K562 (cell line): ENCODE measurements around the gene TNFRSF18. TPM values are rescaled to one million over a fixed set of nuclear protein-coding genes. Genes with fewer than 3 reads are reported as not detected.
A peak's percentile ranks its signal among the peaks of the same experiment; 100 is the strongest.

ENCODE experiments used
- CBFA2T3 ChIP-seq: fragments of 450-650 bp; IDR thresholded peaks from 2 replicates; pipeline ENCODE4 v1.6.1; 2017
- ERF ChIP-seq: fragments of 450-650 bp; formaldehyde crosslinking; IDR thresholded peaks from 2 replicates; pipeline ENCODE4 v1.4.0; 2020; ENCODE audit warnings: mild to moderate bottlenecking, mixed read lengths
- ETV6 ChIP-seq, 3 experiments: fragments of 150-350 bp in 1 of 3; sonication (generic) in 1 of 3; formaldehyde crosslinking in 1 of 3; IDR thresholded peaks; 2 replicates each; pipeline versions ENCODE4 v1.6.1 to v1.8.0; 2014 to 2022; ENCODE audit warnings: borderline replicate concordance in 2 of 3, low read depth in 2 of 3, antibody characterized with exemption in 1 of 3, low read length in 1 of 3, mild to moderate bottlenecking in 1 of 3, missing genetic modification reagents in 1 of 3
- GTF2E2 ChIP-seq: fragments of 200-800 bp; sonication (Bioruptor generic); IDR thresholded peaks from 2 replicates; pipeline ENCODE4 v1.6.1; 2016; ENCODE audit warnings: missing genetic modification characterization, missing compliant biosample characterization
- KDM1A ChIP-seq, 2 experiments: fragments of 450-650 bp; IDR thresholded peaks; 2 replicates each; pipeline ENCODE4 v1.6.1; 2016; ENCODE audit warnings: mild to moderate bottlenecking in 2 of 2
- KLF6 ChIP-seq: fragments of 250-450 bp; sonication (Bioruptor Pico); IDR thresholded peaks from 2 replicates; pipeline ENCODE4 v1.4.0; 2020; ENCODE audit warnings: mild to moderate bottlenecking, moderate library complexity, borderline replicate concordance
- NCOA4 ChIP-seq: fragments of 450-650 bp; IDR thresholded peaks from 2 replicates; pipeline ENCODE4 v1.6.1; 2018; ENCODE audit warnings: mild to moderate bottlenecking; ENCODE audit not compliant: partially characterized antibody
- NFE2 ChIP-seq: IDR thresholded peaks from 2 replicates; pipeline ENCODE4 v1.6.1; 2014; ENCODE audit warnings: antibody characterized with exemption, low read depth
- POLR2AphosphoS2 ChIP-seq: IDR thresholded peaks from 2 replicates; pipeline ENCODE4 v1.6.1; 2012; ENCODE audit warnings: low read length, improper control_type of control experiment
- SP1 ChIP-seq: sonication (generic); formaldehyde crosslinking; IDR thresholded peaks from 2 replicates; pipeline ENCODE4 v1.8.1; 2022; ENCODE audit warnings: mild to moderate bottlenecking, missing genetic modification reagents
- SRSF7 ChIP-seq: fragments of 200-400 bp; formaldehyde crosslinking; optimal IDR thresholded peaks from 2 replicates; pipeline ENCODE3; 2017; ENCODE audit warnings: mild to moderate bottlenecking, low read depth, low read length
- STAT5A ChIP-seq: IDR thresholded peaks from 2 replicates; pipeline ENCODE4 v1.6.1; 2012; ENCODE audit warnings: low read length, inconsistent platforms, borderline replicate concordance
- TCFL5 ChIP-seq: fragments of 250-450 bp; sonication (Bioruptor Pico); conservative IDR thresholded peaks from 2 replicates; pipeline ENCODE4 v1.6.1; 2021; ENCODE audit warnings: mild to moderate bottlenecking, moderate library complexity, matching md5 sums
- ZFP36 ChIP-seq: fragments of 150-350 bp; IDR thresholded peaks from 2 replicates; pipeline ENCODE4 v1.6.1; 2018; ENCODE audit warnings: low read length, low read depth; ENCODE audit not compliant: partially characterized antibody
- ZNF146 ChIP-seq: IDR thresholded peaks from one replicate; pipeline ENCODE4 v1.6.1; 2018; ENCODE audit warnings: missing compliant biosample characterization; ENCODE audit not compliant: unreplicated experiment
- ZNF217 ChIP-seq: sonication (generic); formaldehyde crosslinking; IDR thresholded peaks from 2 replicates; pipeline ENCODE4 v1.8.0; 2022; ENCODE audit warnings: mild to moderate bottlenecking, missing genetic modification reagents
- ZNF444 ChIP-seq: fragments of 250-450 bp; sonication (Bioruptor Pico); IDR thresholded peaks from 2 replicates; pipeline ENCODE4 v1.4.0; 2020; ENCODE audit warnings: mild to moderate bottlenecking, moderate library complexity
- ZNF707 ChIP-seq: fragments of 250-450 bp; sonication (Bioruptor Pico); conservative IDR thresholded peaks from 2 replicates; pipeline ENCODE4 v1.8.0; 2022; ENCODE audit warnings: inconsistent platforms, mild to moderate bottlenecking, moderate library complexity
- polyA plus RNA-seq, 8 experiments: library from polyadenylated mRNA; depleted of rRNA in 4 of 8; stranded (reverse) in 5 of 8; unstranded in 3 of 8; fragments of >200 nt; fragmentation: Nextera tagmentation in 2 of 8; fragmentation: Illumina TruSeq in 1 of 8; extraction: Ambion mirVana in 2 of 8; extraction: Trizol in 1 of 8; gene quantifications; 2 replicates each; pipeline versions ENCODE4 v1.2.1 to v1.2.3, GENCODE V29; 2011 to 2014; ENCODE audit warnings: inconsistent platforms in 1 of 8, missing spikeins in 1 of 8
- total RNA-seq, 7 experiments: library from RNA; depleted of rRNA in 6 of 7; stranded (reverse); fragments of >200 nt in 6 of 7; fragmentation: Illumina TruSeq in 2 of 7; extraction: Trizol in 2 of 7; gene quantifications; 2 replicates each; pipeline versions ENCODE4 v1.2.1 to v1.2.3, GENCODE V29; 2011 to 2021; ENCODE audit warnings: low replicate concordance in 1 of 7
- TF ChIP-seq, protein P1 (sequence below): fragments of 450-650 bp; formaldehyde crosslinking; IDR thresholded peaks from 2 replicates; pipeline ENCODE4 v1.4.0; 2020; ENCODE audit warnings: mild to moderate bottlenecking
- TF ChIP-seq, protein P2 (sequence below): sonication (generic); formaldehyde crosslinking; IDR thresholded peaks from 2 replicates; pipeline ENCODE4 v1.8.0; 2023; ENCODE audit warnings: mild to moderate bottlenecking, missing genetic modification reagents
- TF ChIP-seq, protein P3 (sequence below): fragments of 450-650 bp; formaldehyde crosslinking; IDR thresholded peaks from 2 replicates; pipeline ENCODE4 v1.4.0; 2020; ENCODE audit warnings: mild to moderate bottlenecking, moderate library complexity
- TF ChIP-seq, protein P4 (sequence below), 2 experiments: fragments of 450-650 bp; IDR thresholded peaks; 2 replicates each; pipeline ENCODE4 v1.6.1; 2016

Gene TNFRSF18
- total and polyA plus RNA-seq, 9 of the 15 experiments (the other 6 are each of a cell fraction or from before 2014, with no cell fraction given): 0.24 to 0.27 TPM; not detected in 7

DNA sequence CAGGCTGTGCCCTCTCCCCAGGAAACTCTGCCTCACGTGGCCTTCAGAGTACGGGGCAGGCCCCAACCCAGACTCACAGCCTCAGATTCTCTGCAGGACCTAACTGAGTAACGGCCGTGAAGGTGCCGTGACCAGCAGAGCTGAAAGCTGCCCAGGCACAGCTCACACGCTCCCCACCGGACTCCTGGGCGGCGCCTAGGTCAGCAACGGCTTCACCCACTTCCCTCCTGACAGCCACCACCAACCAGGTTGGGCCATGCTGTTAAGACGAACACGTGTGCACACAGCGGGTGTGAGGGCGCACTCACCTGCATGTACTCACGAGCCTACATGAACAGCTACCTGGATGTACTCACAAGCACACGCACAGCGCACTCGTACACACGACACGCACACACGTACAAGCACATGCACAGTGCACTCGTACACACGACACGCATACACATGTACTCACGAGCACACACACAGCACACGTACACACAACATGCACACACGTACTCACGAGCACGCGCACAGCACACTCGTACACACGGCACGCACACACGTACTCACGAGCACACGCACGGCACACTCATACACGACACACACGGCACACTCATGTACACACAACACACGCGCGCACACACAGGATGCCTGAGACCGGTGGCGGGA lies 16.3 kb upstream of the TNFRSF18 start (continued):
- no peak for TF ChIP-seq NFE2
- no peak for TF ChIP-seq ZNF217 (CRISPR knock-in tag)
- no peak for TF ChIP-seq ETV6 (IDR thresholded peaks at IDR 0.05; ENCODE audit: borderline replicate concordance in 1 of 2, low read depth in 2 of 2, low read length in 1 of 2)
- no peak for TF ChIP-seq ETV6 (CRISPR knock-in tag; IDR thresholded peaks at IDR 0.05; ENCODE audit: borderline replicate concordance)
- TF ChIP-seq, protein P1, sequence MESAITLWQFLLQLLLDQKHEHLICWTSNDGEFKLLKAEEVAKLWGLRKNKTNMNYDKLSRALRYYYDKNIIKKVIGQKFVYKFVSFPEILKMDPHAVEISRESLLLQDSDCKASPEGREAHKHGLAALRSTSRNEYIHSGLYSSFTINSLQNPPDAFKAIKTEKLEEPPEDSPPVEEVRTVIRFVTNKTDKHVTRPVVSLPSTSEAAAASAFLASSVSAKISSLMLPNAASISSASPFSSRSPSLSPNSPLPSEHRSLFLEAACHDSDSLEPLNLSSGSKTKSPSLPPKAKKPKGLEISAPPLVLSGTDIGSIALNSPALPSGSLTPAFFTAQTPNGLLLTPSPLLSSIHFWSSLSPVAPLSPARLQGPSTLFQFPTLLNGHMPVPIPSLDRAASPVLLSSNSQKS (CRISPR knock-in tag): no peak
- TF ChIP-seq KDM1A (IDR thresholded peaks at IDR 0.05): peak in 1 of 2 experiments; percentile 92; a peak in 2 of 4 replicates
- TF ChIP-seq, protein P2, sequence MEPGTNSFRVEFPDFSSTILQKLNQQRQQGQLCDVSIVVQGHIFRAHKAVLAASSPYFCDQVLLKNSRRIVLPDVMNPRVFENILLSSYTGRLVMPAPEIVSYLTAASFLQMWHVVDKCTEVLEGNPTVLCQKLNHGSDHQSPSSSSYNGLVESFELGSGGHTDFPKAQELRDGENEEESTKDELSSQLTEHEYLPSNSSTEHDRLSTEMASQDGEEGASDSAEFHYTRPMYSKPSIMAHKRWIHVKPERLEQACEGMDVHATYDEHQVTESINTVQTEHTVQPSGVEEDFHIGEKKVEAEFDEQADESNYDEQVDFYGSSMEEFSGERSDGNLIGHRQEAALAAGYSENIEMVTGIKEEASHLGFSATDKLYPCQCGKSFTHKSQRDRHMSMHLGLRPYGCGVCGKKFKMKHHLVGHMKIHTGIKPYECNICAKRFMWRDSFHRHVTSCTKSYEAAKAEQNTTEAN: no peak
- TF ChIP-seq CBFA2T3: no peak
- TF ChIP-seq STAT5A: peak; percentile 61; the same call in 1 of the 2 replicates
- TF ChIP-seq ERF (CRISPR knock-in tag): no peak
- no peak for TF ChIP-seq GTF2E2 (tag)
- TF ChIP-seq POLR2AphosphoS2: no peak
- TF ChIP-seq SP1 (CRISPR knock-in tag): no peak
- TF ChIP-seq, protein P3, sequence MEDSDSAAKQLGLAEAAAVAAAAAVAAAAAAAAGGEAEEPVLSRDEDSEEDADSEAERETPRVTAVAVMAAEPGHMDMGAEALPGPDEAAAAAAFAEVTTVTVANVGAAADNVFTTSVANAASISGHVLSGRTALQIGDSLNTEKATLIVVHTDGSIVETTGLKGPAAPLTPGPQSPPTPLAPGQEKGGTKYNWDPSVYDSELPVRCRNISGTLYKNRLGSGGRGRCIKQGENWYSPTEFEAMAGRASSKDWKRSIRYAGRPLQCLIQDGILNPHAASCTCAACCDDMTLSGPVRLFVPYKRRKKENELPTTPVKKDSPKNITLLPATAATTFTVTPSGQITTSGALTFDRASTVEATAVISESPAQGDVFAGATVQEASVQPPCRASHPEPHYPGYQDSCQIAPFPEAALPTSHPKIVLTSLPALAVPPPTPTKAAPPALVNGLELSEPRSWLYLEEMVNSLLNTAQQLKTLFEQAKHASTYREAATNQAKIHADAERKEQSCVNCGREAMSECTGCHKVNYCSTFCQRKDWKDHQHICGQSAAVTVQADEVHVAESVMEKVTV (CRISPR knock-in tag): no peak
- no peak for TF ChIP-seq NCOA4
- TF ChIP-seq SRSF7: no peak
- no peak for TF ChIP-seq KLF6
- no peak for TF ChIP-seq ZNF146 (CRISPR knock-in tag)
- no peak for TF ChIP-seq TCFL5 (CRISPR knock-in tag)
- no peak for TF ChIP-seq ZFP36
- TF ChIP-seq ZNF444 (CRISPR knock-in tag): no peak
- TF ChIP-seq, protein P4, sequence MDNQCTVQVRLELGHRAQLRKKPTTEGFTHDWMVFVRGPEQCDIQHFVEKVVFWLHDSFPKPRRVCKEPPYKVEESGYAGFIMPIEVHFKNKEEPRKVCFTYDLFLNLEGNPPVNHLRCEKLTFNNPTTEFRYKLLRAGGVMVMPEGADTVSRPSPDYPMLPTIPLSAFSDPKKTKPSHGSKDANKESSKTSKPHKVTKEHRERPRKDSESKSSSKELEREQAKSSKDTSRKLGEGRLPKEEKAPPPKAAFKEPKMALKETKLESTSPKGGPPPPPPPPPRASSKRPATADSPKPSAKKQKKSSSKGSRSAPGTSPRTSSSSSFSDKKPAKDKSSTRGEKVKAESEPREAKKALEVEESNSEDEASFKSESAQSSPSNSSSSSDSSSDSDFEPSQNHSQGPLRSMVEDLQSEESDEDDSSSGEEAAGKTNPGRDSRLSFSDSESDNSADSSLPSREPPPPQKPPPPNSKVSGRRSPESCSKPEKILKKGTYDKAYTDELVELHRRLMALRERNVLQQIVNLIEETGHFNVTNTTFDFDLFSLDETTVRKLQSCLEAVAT (IDR thresholded peaks at IDR 0.05): 0 out of 4 replicates have a peak, but pooled peaks of 1 of the 2 experiments have one; percentile 44
- TF ChIP-seq ZNF707 (CRISPR knock-in tag): no peak
